Breast epithelium (tissue), 3 donors: ENCODE data around the gene REPS2.

Experiments
- POLR2A ChIP-seq: fragments of 450-650 bp; IDR thresholded peaks from one replicate; pipeline ENCODE4 v1.6.1; 2016; ENCODE audit warnings: antibody characterized with exemption, mild to moderate bottlenecking, moderate library complexity
- POLR2AphosphoS5 ChIP-seq, 3 donors: sonication (generic); formaldehyde crosslinking; IDR thresholded peaks; one replicate each; pipeline ENCODE4 v1.6.1; 2017; ENCODE audit warnings: antibody characterized with exemption in 3 of 3
- TF ChIP-seq, protein P1 (sequence below), 3 donors: fragments of 450-650 bp; IDR thresholded peaks; one replicate each; pipeline ENCODE4 v1.5.1; 2016 to 2017; ENCODE audit warnings: antibody characterized with exemption in 3 of 3, mild to moderate bottlenecking in 3 of 3, moderate library complexity in 3 of 3

DNA sequence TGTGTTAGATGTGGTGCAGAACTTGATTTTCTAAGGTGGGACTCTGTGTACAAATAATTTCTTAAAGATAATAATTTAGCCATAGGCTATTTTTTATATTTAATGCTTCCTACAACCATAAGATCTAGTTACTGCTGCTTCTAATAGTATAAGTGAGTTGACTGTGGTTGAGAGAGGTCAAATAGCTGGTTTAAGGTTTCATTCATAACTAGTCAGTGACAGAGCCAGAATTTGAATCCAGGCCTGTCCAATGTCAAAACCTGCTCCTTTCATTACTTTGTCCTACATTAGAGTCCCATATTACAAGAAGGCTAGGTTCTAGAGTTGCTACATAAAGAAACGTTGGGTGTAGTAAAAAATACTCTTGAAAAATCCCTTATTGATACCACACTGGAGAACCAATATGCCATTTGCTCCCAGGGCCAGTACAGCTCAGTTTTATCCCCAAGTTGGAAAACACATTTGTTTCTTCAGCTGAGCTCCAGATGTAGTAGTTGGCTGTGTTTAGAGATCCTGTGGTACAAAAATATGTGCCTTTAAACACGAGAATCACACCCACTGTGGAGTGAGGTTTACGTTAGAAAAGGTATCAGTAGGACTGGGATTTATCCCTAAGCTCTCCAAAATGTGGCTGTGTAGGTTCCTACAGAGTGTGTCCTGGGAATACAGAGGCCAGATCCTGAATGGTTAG is 84.3 kb downstream of the REPS2 start:
- TF ChIP-seq, protein P1, sequence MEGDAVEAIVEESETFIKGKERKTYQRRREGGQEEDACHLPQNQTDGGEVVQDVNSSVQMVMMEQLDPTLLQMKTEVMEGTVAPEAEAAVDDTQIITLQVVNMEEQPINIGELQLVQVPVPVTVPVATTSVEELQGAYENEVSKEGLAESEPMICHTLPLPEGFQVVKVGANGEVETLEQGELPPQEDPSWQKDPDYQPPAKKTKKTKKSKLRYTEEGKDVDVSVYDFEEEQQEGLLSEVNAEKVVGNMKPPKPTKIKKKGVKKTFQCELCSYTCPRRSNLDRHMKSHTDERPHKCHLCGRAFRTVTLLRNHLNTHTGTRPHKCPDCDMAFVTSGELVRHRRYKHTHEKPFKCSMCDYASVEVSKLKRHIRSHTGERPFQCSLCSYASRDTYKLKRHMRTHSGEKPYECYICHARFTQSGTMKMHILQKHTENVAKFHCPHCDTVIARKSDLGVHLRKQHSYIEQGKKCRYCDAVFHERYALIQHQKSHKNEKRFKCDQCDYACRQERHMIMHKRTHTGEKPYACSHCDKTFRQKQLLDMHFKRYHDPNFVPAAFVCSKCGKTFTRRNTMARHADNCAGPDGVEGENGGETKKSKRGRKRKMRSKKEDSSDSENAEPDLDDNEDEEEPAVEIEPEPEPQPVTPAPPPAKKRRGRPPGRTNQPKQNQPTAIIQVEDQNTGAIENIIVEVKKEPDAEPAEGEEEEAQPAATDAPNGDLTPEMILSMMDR (IDR thresholded peaks at IDR 0.05): no peak
- TF ChIP-seq POLR2A: no peak
- no peak for TF ChIP-seq POLR2AphosphoS5 (IDR thresholded peaks at IDR 0.05)
